Activated T-helper 2 cell treated with anti-CD3 and anti-CD28 coated beads, Interferon-gamma antibody, Interleukin-2, Interleukin-4, amounts not matched to agents 10 μg/mL and 5 μg/mL and 100 μg/mL, durations not matched to agents 14 hours and 24 hours and 36 hours (primary cell): ENCODE data around the gene EP400. TPM values are rescaled to one million over a fixed set of nuclear protein-coding genes. Genes with fewer than 3 reads are reported as not detected.

Experiments
- DNase-seq: peaks from one replicate; pipeline ENCODE4 v3.0.0; 2021; ENCODE audit warnings: low spot score
- H3K27ac Mint-ChIP-seq: one replicate; pipeline ENCODE4 v1.8.0; 2021; ENCODE audit warnings: mixed read lengths
- H3K27me3 Mint-ChIP-seq: one replicate; pipeline ENCODE4 v1.8.0; 2021; ENCODE audit warnings: low read depth, mixed read lengths
- H3K36me3 Mint-ChIP-seq: one replicate; pipeline ENCODE4 v1.8.0; 2021; ENCODE audit warnings: low read depth, mixed read lengths
- H3K4me1 Mint-ChIP-seq: one replicate; pipeline ENCODE4 v1.8.0; 2021; ENCODE audit warnings: low read depth, mixed read lengths
- H3K4me3 Mint-ChIP-seq: one replicate; pipeline ENCODE4 v1.8.0; 2021; ENCODE audit warnings: low read depth, mild to moderate bottlenecking, moderate library complexity, mixed read lengths
- H3K9me3 Mint-ChIP-seq: one replicate; pipeline ENCODE4 v1.8.0; 2021; ENCODE audit warnings: mixed read lengths
- intact Hi-C: fragments of 100-400 bp; cut with micrococcal nuclease; formaldehyde crosslinking; loops from one replicate; pipeline ENCODE4 v1.15.1; 2023
- total RNA-seq: library from RNA; stranded (reverse); gene quantifications from 2 replicates; pipeline ENCODE4 v1.2.3, GENCODE V29; 2022

EP400 gene
- total RNA-seq, 1 donor from 2014 or later, result 57.7 TPM

DNA sequence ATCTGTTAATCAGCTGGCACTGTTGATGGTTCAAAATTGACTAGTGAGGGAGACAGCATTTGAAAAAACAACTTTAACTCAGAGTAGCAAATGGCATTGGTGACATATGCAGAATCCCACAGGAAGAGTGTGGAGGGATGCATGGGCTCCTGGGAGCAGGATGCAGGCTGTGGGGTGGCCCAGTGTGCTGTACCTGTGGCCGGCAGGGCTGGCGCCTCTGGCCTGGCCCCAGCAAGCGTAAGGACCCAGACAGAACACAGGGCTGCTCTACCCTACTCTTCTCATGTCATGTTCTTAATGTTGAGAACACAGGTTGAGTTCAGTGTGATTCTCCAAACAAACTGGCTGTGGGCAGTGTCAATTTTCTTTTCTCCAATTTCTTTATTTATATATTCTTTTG, 160.9 kb downstream of the EP400 start:
- Mint-ChIP-seq H3K36me3 (peaks cover 46% of the 10 kb centered on the region), H3K4me3 (no peak overlapping the region), H3K4me1 (no peaks in the 10 kb centered on the region), H3K27me3 (no peaks in the 10 kb centered on the region), H3K9me3 (no peaks in the 10 kb centered on the region), H3K27ac (no peak overlapping the region)
- no peak for DNase-seq
- intact Hi-C loops, result no loop called here

DNA sequence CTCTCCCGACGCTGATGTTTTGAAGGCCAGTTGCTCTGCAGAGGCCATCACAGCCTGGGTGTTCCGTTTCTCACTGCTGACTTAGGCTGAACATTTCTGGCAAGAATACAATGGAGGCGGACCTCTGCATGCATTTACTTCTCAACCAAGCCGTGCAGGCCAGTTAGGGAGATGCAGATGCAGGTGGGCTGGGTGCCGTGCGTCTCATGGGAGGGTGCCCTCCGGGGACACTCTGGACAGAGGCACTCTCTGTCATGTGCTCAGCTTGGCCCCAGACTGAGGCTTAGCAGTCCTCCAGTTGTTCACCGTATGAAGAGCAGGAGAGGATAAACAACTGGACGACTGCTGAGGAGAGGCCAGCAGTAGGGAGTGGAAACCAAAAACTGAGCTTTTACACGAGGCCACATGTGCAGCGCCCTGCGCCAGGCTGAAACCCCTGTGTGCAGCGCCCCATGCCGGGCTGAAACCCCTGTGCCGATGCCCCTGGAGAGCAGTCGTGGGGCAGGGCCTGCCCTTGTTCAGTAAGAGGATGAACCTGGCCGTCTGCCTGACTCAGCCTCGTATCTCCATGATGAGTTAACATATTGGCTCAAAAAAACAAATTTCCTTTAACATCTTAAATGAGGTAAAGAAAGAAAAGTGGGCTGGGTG, 162.0 kb downstream of the EP400 start:
- Mint-ChIP-seq H3K9me3 (no peaks in the 10 kb centered on the region), H3K27ac (no peak overlapping the region), H3K36me3 (peaks cover 51% of the 10 kb centered on the region), H3K27me3 (no peaks in the 10 kb centered on the region), H3K4me3 (no peak overlapping the region), H3K4me1 (no peaks in the 10 kb centered on the region)
- DNase-seq, result no peak
- intact Hi-C loops, result no loop called here

DNA sequence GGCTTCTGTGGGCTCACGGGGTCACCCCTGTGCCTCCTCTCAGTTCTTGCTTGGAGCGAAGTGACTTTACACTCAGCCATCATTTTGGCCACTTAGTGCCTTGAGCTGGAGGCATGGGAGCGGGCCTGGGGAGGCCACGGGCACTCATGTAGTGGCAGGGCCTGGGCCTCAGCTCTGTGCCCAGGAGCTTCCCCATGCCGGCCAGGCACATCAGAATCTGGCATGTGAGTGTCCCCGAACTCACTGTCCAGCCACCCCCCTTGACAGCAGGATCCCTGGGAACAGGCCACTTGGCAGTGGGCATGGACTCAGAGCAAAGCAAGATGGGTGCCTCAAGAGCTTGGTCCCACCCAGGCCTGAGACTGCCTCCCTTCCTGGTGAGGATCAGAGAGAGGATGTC, 164.9 kb downstream of the EP400 start:
- H3K27me3 Mint-ChIP-seq, result no peaks in the 10 kb centered on the region
- DNase-seq, result no peak
- peaks cover 38% of the 10 kb centered on the region for H3K36me3 Mint-ChIP-seq
- no peaks in the 10 kb centered on the region for H3K9me3 Mint-ChIP-seq
- intact Hi-C loops, result no loop called here
- H3K4me3 Mint-ChIP-seq, result no peak overlapping the region
- no peak overlapping the region for H3K27ac Mint-ChIP-seq
- H3K4me1 Mint-ChIP-seq, result no peaks in the 10 kb centered on the region

DNA sequence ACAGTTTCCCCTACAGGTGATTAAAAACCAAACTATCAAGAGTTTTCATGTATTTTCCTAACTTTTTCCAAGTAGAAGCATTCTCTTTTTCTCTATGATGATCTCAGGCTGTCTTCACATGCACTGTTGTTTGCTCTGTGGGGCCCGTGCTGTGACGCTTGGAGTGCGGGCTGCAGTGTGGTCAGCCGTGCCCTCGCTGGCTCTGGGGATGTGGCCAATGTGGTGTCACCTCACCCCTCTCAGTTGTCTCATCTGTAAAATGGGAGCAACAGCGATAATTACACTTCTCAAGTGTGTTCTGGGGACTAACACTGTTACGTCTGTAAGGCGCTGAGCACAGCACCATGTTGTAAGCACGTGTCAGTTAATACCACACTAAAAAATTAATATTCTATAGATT, 165.8 kb downstream of the EP400 start:
- intact Hi-C loops, result no loop called here
- no peak overlapping the region for H3K27ac Mint-ChIP-seq

DNA sequence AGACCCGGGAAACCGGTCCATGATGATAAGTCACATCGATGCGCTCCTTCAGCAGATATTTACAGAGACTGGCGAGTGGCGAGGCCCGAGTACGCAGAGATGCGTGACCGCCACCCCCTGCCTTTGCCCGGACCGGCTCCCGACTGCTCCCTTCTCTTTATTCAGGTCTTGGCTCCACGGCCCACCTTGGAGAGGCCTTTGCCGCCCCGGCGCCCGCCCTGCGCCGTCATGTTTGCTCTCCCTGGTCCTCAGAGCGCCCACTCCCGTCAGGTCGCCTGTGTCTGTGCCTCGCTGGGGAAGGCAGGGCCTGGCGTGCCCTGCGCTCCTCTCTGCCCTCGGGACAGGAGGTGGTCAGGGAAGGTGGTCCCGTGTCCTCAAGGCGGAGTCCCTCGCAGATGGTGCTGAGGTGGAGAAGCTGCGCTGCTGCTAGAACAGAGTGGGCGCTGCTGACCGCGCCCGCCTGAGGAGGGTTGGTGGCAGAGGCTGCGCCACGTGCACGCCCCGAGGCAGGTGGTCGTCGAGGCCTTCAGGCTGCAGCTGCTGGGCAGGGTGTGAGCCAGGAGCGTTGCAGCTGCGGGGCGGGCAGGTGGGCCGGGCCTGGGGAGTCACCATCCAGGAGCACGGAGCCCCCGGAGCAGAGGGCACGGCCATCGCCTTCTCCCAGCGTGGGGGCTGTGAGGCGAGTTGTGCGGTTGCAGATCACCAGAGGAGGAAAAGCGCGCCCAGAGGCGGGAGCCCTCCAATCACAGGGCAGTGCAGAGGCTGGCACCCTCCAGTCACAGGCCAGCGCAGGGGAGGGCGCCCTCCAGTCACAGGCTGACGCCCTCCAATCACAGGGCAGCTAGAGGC, 167.2 kb downstream of the EP400 start:
- intact Hi-C loops, result no loop called here
- Mint-ChIP-seq H3K36me3 (peaks cover 24% of the 10 kb centered on the region), H3K27ac (no peak overlapping the region), H3K27me3 (no peaks in the 10 kb centered on the region), H3K4me1 (no peaks in the 10 kb centered on the region), H3K9me3 (no peaks in the 10 kb centered on the region), H3K4me3 (no peak overlapping the region)
- no peak for DNase-seq

More for the DNA sequence above, 165.8 kb downstream of the EP400 start:
- no peaks in the 10 kb centered on the region for H3K4me1 Mint-ChIP-seq
- DNase-seq, result no peak
- peaks cover 32% of the 10 kb centered on the region for H3K36me3 Mint-ChIP-seq
- H3K9me3 Mint-ChIP-seq, result no peaks in the 10 kb centered on the region
- H3K4me3 Mint-ChIP-seq, result no peak overlapping the region
- no peaks in the 10 kb centered on the region for H3K27me3 Mint-ChIP-seq

DNA sequence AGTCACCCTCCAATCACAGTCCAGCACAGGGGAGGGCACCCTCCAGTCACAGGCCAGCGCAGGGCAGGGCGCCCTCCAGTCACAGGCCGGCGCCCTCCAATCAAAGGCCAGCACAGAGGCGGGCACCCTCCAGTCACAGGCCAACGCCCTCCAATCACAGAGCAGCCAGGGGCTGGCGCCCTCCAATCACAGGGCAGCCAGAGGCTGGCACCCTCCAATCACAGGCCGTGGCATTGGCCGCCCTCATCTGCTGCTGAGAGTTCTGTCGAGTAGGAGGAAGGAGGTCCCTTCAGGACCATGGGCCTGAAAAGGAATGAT, 167.8 kb downstream of the EP400 start:
- intact Hi-C loops, result no loop called here
- Mint-ChIP-seq H3K36me3 (peaks cover 26% of the 10 kb centered on the region), H3K9me3 (no peaks in the 10 kb centered on the region), H3K4me3 (no peak overlapping the region), H3K27ac (no peak overlapping the region), H3K4me1 (no peaks in the 10 kb centered on the region), H3K27me3 (no peaks in the 10 kb centered on the region)
- DNase-seq, result no peak

DNA sequence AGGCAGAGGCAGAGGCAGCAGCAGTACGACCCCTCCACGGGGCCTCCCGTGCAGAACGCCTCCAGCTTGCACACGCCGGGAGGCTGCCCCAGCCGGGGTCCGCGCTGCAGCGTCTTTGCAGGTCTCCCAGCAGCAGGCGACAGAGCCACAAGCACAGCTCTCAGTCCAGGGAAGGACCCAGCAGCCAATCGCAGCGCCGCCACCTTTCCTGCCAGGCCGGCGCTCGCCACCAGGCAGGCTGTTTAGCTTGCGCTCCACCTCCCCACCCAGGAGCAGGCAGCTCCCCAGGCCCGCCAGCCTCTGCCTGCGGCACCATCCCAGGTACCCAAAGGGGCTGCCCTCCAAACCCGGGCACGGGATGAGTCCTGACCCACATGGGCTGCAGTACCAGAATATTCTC, 169.1 kb downstream of the EP400 start:
- Mint-ChIP-seq H3K4me1 (no peaks in the 10 kb centered on the region), H3K9me3 (no peaks in the 10 kb centered on the region), H3K36me3 (peaks cover 22% of the 10 kb centered on the region), H3K27me3 (no peaks in the 10 kb centered on the region), H3K4me3 (no peak overlapping the region), H3K27ac (no peak overlapping the region)
- intact Hi-C loops, result no loop called here
- DNase-seq, result no peak

DNA sequence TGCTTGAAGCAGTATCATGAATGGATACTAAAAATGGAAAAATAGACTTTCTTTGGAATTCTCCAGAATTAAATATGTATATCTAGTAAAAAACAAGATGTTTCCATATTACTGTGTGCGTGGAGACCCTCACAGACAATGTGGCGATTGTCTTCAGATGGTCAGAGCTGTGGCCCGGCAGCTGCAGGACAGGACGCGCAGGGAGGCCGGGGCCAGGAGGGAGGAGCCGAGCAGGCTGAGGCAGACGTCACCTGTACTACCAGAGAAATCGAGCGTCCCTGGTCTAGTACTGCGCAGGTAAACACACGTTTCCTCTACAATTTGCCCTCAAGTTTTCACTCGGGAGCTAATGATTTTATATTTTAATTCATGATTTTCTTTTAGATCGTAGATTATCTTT, 171.5 kb downstream of the EP400 start:
- H3K4me1 Mint-ChIP-seq, result no peaks in the 10 kb centered on the region
- no peak overlapping the region for H3K27ac Mint-ChIP-seq
- no peaks in the 10 kb centered on the region for H3K27me3 Mint-ChIP-seq
- H3K9me3 Mint-ChIP-seq, result no peaks in the 10 kb centered on the region
- no peak for DNase-seq
- no peak overlapping the region for H3K4me3 Mint-ChIP-seq
- peaks cover 31% of the 10 kb centered on the region for H3K36me3 Mint-ChIP-seq
- intact Hi-C loops, result no loop called here

DNA sequence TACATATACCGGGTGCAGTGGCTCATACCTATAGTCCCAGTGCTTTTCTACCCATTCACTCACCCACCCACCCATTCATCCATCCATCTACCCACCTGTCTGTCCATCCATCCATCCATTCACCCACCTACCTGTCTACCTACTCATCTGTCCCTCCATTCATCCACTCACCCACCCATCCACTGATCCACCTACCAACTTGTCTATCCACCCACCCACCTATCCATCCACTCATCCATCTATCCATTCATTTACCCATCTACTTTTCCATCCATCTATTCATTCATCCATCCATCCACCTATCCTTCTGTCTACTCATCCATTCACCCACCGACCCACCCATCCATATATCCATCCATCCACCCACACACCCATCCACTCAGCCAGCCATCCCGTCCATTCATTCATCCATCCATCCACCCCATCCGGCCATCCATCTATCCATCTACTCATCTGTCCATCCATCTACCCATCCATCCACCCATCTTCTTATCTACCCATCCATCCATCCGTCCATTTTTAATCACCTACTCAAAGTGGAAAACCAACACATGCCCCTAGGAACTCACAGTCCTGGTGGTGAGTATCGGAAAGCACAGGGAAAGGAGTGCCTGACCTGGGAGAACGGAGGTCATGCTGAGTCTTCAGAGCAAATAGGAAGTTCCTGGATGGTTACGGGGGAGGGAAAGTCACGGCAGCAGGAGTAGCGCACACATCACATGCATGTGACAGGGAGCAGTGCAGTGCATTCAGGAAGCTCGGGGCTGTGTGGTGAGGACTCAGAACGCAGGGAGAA, 174.4 kb downstream of the EP400 start:
- H3K27ac Mint-ChIP-seq, result no peak overlapping the region
- peaks cover 7% of the 10 kb centered on the region for H3K9me3 Mint-ChIP-seq
- H3K4me1 Mint-ChIP-seq, result no peaks in the 10 kb centered on the region
- H3K4me3 Mint-ChIP-seq, result no peak overlapping the region
- peaks cover 56% of the 10 kb centered on the region for H3K36me3 Mint-ChIP-seq
- intact Hi-C loops, result no loop called here
- H3K27me3 Mint-ChIP-seq, result no peaks in the 10 kb centered on the region
- DNase-seq, result no peak

DNA sequence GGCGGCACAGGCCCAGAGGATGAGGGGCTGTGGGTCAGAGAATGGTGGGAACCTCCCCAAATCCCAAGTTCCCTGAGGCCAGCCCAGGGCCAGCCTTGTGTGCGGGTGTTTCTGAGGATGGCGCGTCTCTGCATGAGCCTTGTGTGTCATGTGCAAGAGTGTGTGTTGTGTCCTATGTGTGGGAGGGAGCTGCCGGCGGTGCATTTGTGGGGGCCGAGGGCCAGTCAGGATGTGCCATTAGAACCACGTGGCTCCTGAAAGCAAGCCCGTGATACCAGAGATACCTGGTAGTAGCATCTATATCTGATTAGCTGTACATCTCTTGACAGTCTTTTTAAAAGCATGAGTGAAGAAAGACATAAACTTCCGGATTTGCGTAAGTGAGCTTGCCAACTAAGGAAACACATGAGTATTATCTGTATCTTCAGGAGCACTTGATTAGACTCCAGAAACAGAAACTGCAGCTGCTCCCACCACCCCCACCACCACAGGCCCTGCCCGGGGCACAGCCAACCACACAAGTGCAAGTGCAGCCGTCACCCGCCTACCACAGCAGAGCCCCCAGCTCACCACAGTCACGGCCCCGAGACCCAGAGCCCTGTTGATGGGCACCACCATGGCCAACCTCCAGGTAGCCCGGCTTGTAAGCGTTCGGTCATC, 175.2 kb downstream of the EP400 start:
- Mint-ChIP-seq H3K4me1 (no peaks in the 10 kb centered on the region), H3K36me3 (peaks cover 59% of the 10 kb centered on the region), H3K9me3 (peaks cover 7% of the 10 kb centered on the region), H3K27me3 (no peaks in the 10 kb centered on the region), H3K27ac (peak overlapping the region; percentile 35), H3K4me3 (no peak overlapping the region)
- intact Hi-C loops, result no loop called here
- no peak for DNase-seq

DNA sequence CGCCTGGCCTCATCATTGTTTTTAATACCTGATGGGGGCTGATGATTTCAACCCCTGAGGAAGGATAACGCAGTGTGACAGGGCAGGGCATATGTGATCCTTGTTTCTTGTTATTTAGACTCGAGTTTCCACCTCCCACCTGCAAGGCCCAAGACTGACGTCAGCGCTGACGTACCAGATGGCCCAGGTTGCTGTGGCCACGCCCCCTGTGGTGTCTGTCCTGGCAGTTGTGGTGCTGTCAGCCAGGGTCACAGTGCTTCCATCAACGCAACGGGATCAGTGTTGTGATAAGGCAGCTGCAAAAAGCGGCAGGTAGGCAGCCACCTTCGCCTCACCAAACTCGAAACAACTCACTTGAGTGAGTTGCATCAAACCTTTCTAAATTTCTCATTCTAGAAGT, 176.0 kb downstream of the EP400 start:
- Mint-ChIP-seq H3K9me3 (peaks cover 7% of the 10 kb centered on the region), H3K4me3 (no peak overlapping the region), H3K4me1 (no peaks in the 10 kb centered on the region), H3K27ac (no peak overlapping the region), H3K36me3 (peaks cover 59% of the 10 kb centered on the region), H3K27me3 (no peaks in the 10 kb centered on the region)
- DNase-seq, result no peak
- intact Hi-C loops, result no loop called here

DNA sequence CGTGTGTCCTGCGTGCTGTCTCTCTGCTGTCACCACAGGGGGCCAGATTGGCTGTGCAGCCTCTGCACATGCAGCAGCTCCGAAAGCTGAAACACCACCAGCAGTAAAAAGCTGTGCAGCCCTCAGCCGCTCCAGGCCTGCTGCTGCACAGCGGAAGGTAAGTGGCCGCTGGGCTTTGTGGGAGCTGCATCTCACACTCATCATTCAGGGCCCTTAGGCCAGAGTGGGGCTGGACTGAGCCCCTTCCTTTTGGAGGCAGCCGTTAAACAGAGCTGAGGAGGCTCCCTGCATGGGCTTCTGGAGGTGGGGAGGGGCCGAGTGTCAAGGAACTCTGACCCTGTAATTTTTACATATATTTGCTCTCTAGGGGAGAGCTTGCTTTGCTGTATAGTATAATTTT, 177.3 kb downstream of the EP400 start:
- Mint-ChIP-seq H3K9me3 (peaks cover 7% of the 10 kb centered on the region), H3K4me1 (no peaks in the 10 kb centered on the region)

More for the DNA sequence above, 177.3 kb downstream of the EP400 start:
- no peaks in the 10 kb centered on the region for H3K27me3 Mint-ChIP-seq
- intact Hi-C loops, result no loop called here
- no peak overlapping the region for H3K27ac Mint-ChIP-seq
- peaks cover 57% of the 10 kb centered on the region for H3K36me3 Mint-ChIP-seq
- no peak for DNase-seq
- H3K4me3 Mint-ChIP-seq, result no peak overlapping the region
